Fibroblast of the aortic adventitia (primary cell): ENCODE results near the gene CDC16. TPM values are rescaled to one million over a fixed set of nuclear protein-coding genes. Genes with fewer than 3 reads are reported as not detected.

Source experiments
- DNase-seq: peaks from one replicate; pipeline ENCODE4 v3.0.0-alpha.2; 2010; ENCODE audit warnings: low read depth
- H3K4me3 ChIP-seq: 2 replicates; pipeline ENCODE4 v1.5.1; 2011; ENCODE audit warnings: low read depth, mild to moderate bottlenecking, control low read depth, low read length, moderate library complexity
- total RNA-seq: library from RNA; depleted of rRNA; stranded (reverse); fragments of >200 nt; gene quantifications from 2 replicates; pipeline ENCODE4 v1.2.3, GENCODE V29; 2012; ENCODE audit warnings: low replicate concordance
- TF ChIP-seq, protein P1 (sequence below): IDR thresholded peaks from 2 replicates; pipeline ENCODE4 v1.5.1; 2011; ENCODE audit warnings: mild to moderate bottlenecking, low read length, control low read depth, inconsistent platforms; ENCODE audit not compliant: insufficient read depth

Gene CDC16
- total RNA-seq, 1 donor: 81.3 TPM

DNA sequence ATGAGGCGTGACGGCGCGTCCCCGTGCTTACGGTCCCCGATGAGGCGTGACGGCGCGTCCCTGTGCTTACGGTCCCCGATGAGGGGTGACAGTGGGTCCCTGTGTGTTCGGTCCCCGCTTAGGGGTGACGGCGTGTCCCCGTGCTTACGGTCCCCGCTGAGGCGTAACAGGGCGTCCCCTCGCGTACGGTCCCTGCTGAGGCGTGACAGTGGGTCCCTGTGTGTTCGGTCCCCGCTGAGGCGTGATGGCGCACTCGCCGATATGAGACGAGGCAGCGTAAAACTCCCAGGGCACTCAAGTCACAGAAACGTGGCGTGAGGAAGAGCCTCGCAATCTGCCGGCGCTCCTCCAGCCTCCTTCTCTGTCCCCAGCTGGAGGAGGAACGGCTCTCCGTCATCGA is 34.7 kb upstream of the CDC16 start:
- no peak overlapping the region for H3K4me3 ChIP-seq
- TF ChIP-seq, protein P1, sequence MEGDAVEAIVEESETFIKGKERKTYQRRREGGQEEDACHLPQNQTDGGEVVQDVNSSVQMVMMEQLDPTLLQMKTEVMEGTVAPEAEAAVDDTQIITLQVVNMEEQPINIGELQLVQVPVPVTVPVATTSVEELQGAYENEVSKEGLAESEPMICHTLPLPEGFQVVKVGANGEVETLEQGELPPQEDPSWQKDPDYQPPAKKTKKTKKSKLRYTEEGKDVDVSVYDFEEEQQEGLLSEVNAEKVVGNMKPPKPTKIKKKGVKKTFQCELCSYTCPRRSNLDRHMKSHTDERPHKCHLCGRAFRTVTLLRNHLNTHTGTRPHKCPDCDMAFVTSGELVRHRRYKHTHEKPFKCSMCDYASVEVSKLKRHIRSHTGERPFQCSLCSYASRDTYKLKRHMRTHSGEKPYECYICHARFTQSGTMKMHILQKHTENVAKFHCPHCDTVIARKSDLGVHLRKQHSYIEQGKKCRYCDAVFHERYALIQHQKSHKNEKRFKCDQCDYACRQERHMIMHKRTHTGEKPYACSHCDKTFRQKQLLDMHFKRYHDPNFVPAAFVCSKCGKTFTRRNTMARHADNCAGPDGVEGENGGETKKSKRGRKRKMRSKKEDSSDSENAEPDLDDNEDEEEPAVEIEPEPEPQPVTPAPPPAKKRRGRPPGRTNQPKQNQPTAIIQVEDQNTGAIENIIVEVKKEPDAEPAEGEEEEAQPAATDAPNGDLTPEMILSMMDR: no peak
- no peak for DNase-seq

DNA sequence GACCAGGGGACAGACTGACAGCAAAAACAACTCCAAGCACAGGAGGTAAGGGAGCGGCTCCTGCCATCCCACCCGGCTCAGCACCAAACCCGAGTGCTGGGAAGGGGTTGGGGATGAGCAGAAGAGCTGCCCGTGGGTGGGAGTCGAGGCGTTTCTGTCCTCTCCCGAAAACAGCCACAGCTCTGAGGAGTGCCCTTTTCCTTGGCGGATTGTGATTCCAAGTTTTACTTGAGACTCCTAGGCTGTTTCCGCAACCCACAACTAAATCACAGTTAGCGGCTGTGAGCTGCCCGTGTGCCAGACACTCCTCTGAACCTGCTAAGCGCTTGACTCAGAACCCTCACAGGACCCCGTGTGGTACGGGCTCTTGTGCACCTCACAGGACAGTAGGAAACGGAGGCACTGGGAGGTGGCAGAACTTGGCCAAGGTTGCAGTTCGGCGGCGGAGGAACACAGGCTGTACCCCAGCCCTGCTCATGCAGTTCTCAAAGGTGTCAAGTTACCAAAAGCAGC is 34.2 kb upstream of the CDC16 start:
- no peak overlapping the region for H3K4me3 ChIP-seq
- DNase-seq: peak; percentile 19
- TF ChIP-seq, protein P1: no peak

DNA sequence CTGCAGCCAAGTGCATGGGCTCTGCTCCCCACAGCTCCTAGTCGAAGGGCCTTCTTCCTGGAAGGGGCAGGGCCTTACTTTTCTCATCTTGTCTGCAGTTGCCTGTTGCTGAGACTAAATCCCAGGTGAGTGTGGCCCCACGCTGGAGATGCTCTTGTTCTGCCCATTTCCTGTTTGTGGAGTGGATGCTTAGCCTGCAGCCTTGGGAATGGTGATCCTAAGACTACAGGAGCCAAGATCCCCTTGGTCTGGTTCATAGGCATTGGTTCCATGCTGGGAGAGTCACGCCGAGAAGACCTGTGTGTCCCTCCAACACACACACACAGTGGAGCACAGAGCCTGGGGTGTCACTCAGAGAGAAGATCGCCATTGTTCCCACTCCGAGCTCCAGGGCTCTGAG is 32.1 kb upstream of the CDC16 start:
- TF ChIP-seq, protein P1: no peak
- DNase-seq: no peak

DNA sequence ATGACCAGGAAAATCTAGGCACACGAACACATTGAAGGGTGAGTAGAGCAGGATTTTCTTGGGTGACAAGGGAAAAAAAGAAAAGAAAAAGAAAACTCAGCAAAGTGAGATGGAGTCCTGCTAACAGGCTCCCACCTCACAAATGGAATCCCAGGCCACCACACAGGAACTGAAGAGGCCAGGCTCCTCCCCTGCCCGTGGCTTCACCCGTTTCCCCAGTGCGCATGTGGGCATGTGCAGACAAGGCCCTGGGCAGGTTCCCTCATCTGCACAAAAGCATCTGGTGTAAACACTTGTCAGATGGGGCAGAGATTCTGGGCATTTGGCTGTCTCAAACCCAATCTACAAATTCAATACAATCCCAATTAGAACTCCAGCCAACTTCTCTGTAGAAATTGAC is 31.2 kb upstream of the CDC16 start:
- no peak for DNase-seq
- TF ChIP-seq, protein P1: no peak
- no peak overlapping the region for H3K4me3 ChIP-seq

More for the DNA sequence above, 32.1 kb upstream of the CDC16 start:
- H3K4me3 ChIP-seq: no peak overlapping the region

DNA sequence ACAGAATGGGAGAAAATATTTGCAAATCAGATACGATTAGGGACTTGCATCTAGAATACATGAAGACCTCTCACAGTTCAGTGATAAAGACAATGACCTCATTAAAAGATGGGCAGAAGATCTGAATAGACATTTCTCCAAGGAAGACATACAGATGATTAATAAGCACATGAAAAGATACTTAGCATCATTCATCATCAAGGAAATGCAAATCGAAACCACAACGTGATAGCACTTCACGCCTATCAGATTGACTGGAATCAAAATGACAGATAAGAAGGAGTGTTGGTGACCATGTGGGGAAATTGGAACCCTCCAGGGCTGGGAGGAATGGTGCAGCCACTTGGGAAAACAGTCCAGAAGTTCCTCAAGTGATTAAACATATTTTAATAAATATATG is 29.8 kb upstream of the CDC16 start:
- DNase-seq: no peak
- TF ChIP-seq, protein P1: no peak
- H3K4me3 ChIP-seq: no peak overlapping the region

DNA sequence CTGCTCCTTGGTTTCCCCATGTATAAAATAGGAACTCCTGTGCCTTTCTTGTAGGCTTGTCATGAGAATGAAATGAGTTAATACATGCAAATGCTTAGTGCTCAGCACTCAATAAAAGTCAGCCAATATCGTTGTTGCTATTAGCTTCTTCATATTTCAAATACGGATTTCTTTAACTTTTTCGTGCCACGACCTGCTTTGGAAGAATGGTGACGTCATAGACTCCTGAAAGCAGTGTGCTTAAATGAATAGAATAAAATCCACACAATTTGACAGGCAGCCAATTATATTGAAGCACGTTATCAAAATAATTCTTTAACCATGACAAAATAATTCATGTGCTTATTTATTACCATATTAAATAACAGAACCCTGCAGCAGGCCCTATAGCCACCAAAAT is 26.6 kb upstream of the CDC16 start:
- TF ChIP-seq, protein P1: no peak
- H3K4me3 ChIP-seq: no peak overlapping the region
- no peak for DNase-seq
